ENCODE data around the gene RNASE7.

DNA sequence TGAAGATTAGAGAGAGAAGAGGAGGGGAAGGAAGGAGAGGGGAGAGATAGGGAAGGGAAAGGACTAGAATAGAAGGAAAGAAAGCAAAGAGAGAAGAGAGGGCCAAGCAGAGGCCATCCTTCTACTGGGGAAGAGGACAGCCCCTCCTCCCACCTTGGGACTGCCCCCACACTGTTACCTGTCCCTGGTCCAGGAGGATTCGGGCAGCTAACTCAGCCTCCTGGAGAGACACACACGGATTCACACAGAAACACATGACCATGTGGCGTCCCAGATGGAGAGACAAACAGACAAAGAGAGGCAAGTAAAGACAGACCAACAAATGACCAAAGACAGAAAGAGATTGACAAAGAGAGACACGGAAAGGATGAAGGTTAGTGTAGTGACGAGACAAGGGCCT is 19.5 kb upstream of the RNASE7 start:
- TF ChIP-seq, protein P1, sequence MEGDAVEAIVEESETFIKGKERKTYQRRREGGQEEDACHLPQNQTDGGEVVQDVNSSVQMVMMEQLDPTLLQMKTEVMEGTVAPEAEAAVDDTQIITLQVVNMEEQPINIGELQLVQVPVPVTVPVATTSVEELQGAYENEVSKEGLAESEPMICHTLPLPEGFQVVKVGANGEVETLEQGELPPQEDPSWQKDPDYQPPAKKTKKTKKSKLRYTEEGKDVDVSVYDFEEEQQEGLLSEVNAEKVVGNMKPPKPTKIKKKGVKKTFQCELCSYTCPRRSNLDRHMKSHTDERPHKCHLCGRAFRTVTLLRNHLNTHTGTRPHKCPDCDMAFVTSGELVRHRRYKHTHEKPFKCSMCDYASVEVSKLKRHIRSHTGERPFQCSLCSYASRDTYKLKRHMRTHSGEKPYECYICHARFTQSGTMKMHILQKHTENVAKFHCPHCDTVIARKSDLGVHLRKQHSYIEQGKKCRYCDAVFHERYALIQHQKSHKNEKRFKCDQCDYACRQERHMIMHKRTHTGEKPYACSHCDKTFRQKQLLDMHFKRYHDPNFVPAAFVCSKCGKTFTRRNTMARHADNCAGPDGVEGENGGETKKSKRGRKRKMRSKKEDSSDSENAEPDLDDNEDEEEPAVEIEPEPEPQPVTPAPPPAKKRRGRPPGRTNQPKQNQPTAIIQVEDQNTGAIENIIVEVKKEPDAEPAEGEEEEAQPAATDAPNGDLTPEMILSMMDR (IDR thresholded peaks at IDR 0.05), result no peak
- TF ChIP-seq POLR2A (IDR thresholded peaks at IDR 0.05), result no peak
